HepG2 (cell line): ENCODE results near the gene NECTIN2. TPM values are rescaled to one million over a fixed set of nuclear protein-coding genes. Genes with fewer than 3 reads are reported as not detected.

ENCODE experiments used
- CAMTA2 ChIP-seq: sonication (generic); formaldehyde crosslinking; IDR thresholded peaks from 2 replicates; pipeline ENCODE4 v1.4.0; 2020; ENCODE audit warnings: mild to moderate bottlenecking, missing genetic modification reagents, borderline replicate concordance
- CCDC6 ChIP-seq: sonication (generic); formaldehyde crosslinking; IDR thresholded peaks from 2 replicates; pipeline ENCODE4 v1.8.1; 2022; ENCODE audit warnings: mild to moderate bottlenecking, missing genetic modification reagents, moderate library complexity
- CEBPG ChIP-seq: IDR thresholded peaks from 2 replicates; pipeline ENCODE4 v1.6.1; 2016
- FOXM1 ChIP-seq: sonication (generic); formaldehyde crosslinking; IDR thresholded peaks from 2 replicates; pipeline ENCODE4 v1.5.0; 2020; ENCODE audit warnings: missing genetic modification reagents
- GLMP ChIP-seq: sonication (generic); formaldehyde crosslinking; IDR thresholded peaks from 2 replicates; pipeline ENCODE4 v1.9.0; 2021; ENCODE audit warnings: missing genetic modification reagents, mild to moderate bottlenecking, borderline replicate concordance
- JUN ChIP-seq: sonication (generic); formaldehyde crosslinking; IDR thresholded peaks from 2 replicates; pipeline ENCODE4 v1.4.0; 2020; ENCODE audit warnings: mild to moderate bottlenecking, missing genetic modification reagents
- JUNB ChIP-seq: sonication (generic); formaldehyde crosslinking; IDR thresholded peaks from 2 replicates; pipeline ENCODE4 v1.8.0; 2022; ENCODE audit warnings: missing genetic modification reagents, mild to moderate bottlenecking, borderline replicate concordance
- MAZ ChIP-seq, 2 experiments: sonication (generic) in 1 of 2; formaldehyde crosslinking in 1 of 2; IDR thresholded peaks; 2 replicates each; pipeline versions ENCODE4 v1.5.0 to v1.6.1; 2012 to 2020; ENCODE audit warnings: low read depth in 2 of 2, mild to moderate bottlenecking in 2 of 2, borderline replicate concordance in 1 of 2, improper control_type of control experiment in 1 of 2, low read length in 1 of 2, missing genetic modification reagents in 1 of 2, moderate library complexity in 1 of 2
- MLX ChIP-seq: IDR thresholded peaks from 2 replicates; pipeline ENCODE4 v1.6.1; 2016
- NR2C2 ChIP-seq: sonication (generic); formaldehyde crosslinking; IDR thresholded peaks from 2 replicates; pipeline ENCODE4 v1.4.0; 2020; ENCODE audit warnings: missing genetic modification reagents, mild to moderate bottlenecking, moderate library complexity, borderline replicate concordance
- PCBP1 ChIP-seq: fragments of 200-400 bp; formaldehyde crosslinking; IDR thresholded peaks from 2 replicates; pipeline ENCODE4 v1.6.1; 2017; ENCODE audit warnings: mild to moderate bottlenecking, low read depth, low read length, borderline replicate concordance
- POGK ChIP-seq: sonication (generic); formaldehyde crosslinking; conservative IDR thresholded peaks from 2 replicates; pipeline ENCODE4 v1.8.0; 2022; ENCODE audit warnings: mild to moderate bottlenecking, moderate library complexity, missing genetic modification reagents
- STAG1 ChIP-seq: sonication (generic); formaldehyde crosslinking; IDR thresholded peaks from 2 replicates; pipeline ENCODE4 v1.4.0; 2020; ENCODE audit warnings: missing genetic modification reagents
- ZBTB39 ChIP-seq: sonication (generic); formaldehyde crosslinking; IDR thresholded peaks from 2 replicates; pipeline ENCODE4 v1.5.0; 2020; ENCODE audit warnings: missing genetic modification reagents
- ZNF224 ChIP-seq: sonication (generic); formaldehyde crosslinking; IDR thresholded peaks from 2 replicates; pipeline ENCODE4 v1.5.0; 2020; ENCODE audit warnings: mild to moderate bottlenecking, missing genetic modification reagents
- ZNF24 ChIP-seq: fragments of 450-650 bp; IDR thresholded peaks from 2 replicates; pipeline ENCODE4 v1.6.1; 2017; ENCODE audit warnings: antibody characterized with exemption, mild to moderate bottlenecking
- ZNF367 ChIP-seq: sonication (generic); formaldehyde crosslinking; IDR thresholded peaks from 2 replicates; pipeline ENCODE4 v1.4.0; 2020; ENCODE audit warnings: missing genetic modification reagents, borderline replicate concordance
- ZNF414 ChIP-seq: sonication (generic); formaldehyde crosslinking; IDR thresholded peaks from 2 replicates; pipeline ENCODE4 v1.5.0; 2020; ENCODE audit warnings: missing genetic modification reagents
- ZNF780A ChIP-seq: sonication (generic); formaldehyde crosslinking; IDR thresholded peaks from 2 replicates; pipeline ENCODE4 v1.8.0; 2022; ENCODE audit warnings: mild to moderate bottlenecking, missing genetic modification reagents, moderate library complexity
- ZNF841 ChIP-seq: sonication (generic); formaldehyde crosslinking; IDR thresholded peaks from 2 replicates; pipeline ENCODE4 v1.8.1; 2023; ENCODE audit warnings: missing genetic modification reagents, borderline replicate concordance
- ZSCAN25 ChIP-seq: sonication (generic); formaldehyde crosslinking; IDR thresholded peaks from 2 replicates; pipeline ENCODE4 v1.8.0; 2022; ENCODE audit warnings: mild to moderate bottlenecking, missing genetic modification reagents
- polyA plus RNA-seq, 8 experiments: library from polyadenylated mRNA; depleted of rRNA in 3 of 8; stranded (reverse) in 7 of 8; unstranded in 1 of 8; fragments of >200 nt; fragmentation: Illumina TruSeq in 4 of 8; extraction: Trizol in 4 of 8; gene quantifications; 2 replicates each; pipeline versions ENCODE4 v1.2.1 to v1.2.3, GENCODE V29; 2011 to 2016; ENCODE audit warnings: low read depth in 4 of 8, missing spikeins in 1 of 8, mixed read lengths in 1 of 8; ENCODE audit not compliant: insufficient read depth in 1 of 8
- total RNA-seq, 5 experiments: library from RNA; depleted of rRNA; stranded (reverse); fragments of >200 nt; fragmentation: Illumina TruSeq; extraction: Trizol; gene quantifications; 2 replicates each; pipeline ENCODE4 v1.2.3, GENCODE V29; 2016; ENCODE audit warnings: low read depth in 1 of 5

The NECTIN2 gene
- total and polyA plus RNA-seq, 2 of the 13 experiments (the other 11 are each of a cell fraction or from before 2014, with no cell fraction given) = 75.4 to 114 TPM

GRCh38 chr19:44925114-44925891, 79.2 kb downstream of the NECTIN2 start (continued):
- TF ChIP-seq ZBTB39 = peak; percentile 54; the same call in 1 of the 2 replicates
- TF ChIP-seq ZSCAN25 = peak; percentile 92
- no peak for TF ChIP-seq ZNF24
- TF ChIP-seq GLMP (CRISPR knock-in tag) = no peak
- peak; percentile 99 for TF ChIP-seq CCDC6
- peak; percentile 86; the same call in 1 of the 2 replicates for TF ChIP-seq ZNF414
- no peak for TF ChIP-seq ZNF841 (CRISPR knock-in tag)
- TF ChIP-seq STAG1 (CRISPR knock-in tag) = peak; percentile 48
- TF ChIP-seq MAZ (IDR thresholded peaks at IDR 0.05; ENCODE audit: borderline replicate concordance, low read depth, low read length) = peak; percentile 61; the same call in 1 of the 2 replicates
- peak; percentile 99 for TF ChIP-seq MAZ (CRISPR knock-in tag; IDR thresholded peaks at IDR 0.05; ENCODE audit: low read depth)
- peak; percentile 96 for TF ChIP-seq POGK (CRISPR knock-in tag)
- peak; percentile 78; the same call in 1 of the 2 replicates for TF ChIP-seq JUNB (CRISPR knock-in tag)
- TF ChIP-seq ZNF224 (CRISPR knock-in tag) = peak; percentile 78; the same call in 1 of the 2 replicates
- peak; percentile 91 for TF ChIP-seq NR2C2
- peak; percentile 83; the same call in 1 of the 2 replicates for TF ChIP-seq ZNF780A (CRISPR knock-in tag)
- no peak for TF ChIP-seq FOXM1 (CRISPR knock-in tag)
- peak; percentile 99 for TF ChIP-seq CEBPG (CRISPR knock-in tag)
- TF ChIP-seq JUN = peak; percentile 88
- peak; percentile 63; the same call in 1 of the 2 replicates for TF ChIP-seq PCBP1
- TF ChIP-seq CAMTA2 (CRISPR knock-in tag) = no peak; the same call in 1 of the 2 replicates
- peak; percentile 99 for TF ChIP-seq MLX (CRISPR knock-in tag)
- no peak for TF ChIP-seq ZNF367 (CRISPR knock-in tag)
